ENCODE results near the gene TLE1. TPM values are rescaled to one million over a fixed set of nuclear protein-coding genes. Genes with fewer than 3 reads are reported as not detected.

The TLE1 gene
- total and polyA plus RNA-seq, 9 of the 15 experiments (the other 6 are each of a cell fraction or from before 2014, with no cell fraction given): 0.11 TPM; not detected in 8

DNA sequence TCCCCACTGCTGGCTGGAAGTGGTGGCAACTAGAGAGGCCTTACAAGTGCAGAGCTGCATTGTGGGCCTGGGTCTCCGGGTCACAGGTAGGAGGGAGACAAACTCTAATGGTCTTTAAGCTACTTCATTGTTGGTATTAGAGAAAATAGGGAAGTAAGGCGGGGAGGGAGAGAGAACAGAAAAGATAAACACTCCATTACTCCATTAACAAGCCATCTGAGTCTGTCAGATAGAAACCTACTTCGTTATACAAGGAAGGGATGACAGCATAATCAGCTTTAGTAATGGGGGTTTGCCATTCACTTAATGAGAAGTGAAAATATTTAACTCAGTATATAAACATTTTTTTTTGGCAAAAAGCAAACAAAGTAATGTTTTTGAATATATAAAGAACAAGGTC, 107.4 kb downstream of the TLE1 start:
- Histone ChIP-seq H3K36me3 (ENCODE audit: control insufficient read depth, insufficient read depth, low read length) (no peaks in the 10 kb centered on the region), H3K27ac (ENCODE audit: extremely low read depth, low read depth, low read length) (no peak overlapping the region), H3K4me2 (ENCODE audit: insufficient read depth, low read length) (no peak overlapping the region), H3K4me3 (no peak overlapping the region), H3K9me3 (replicated peaks; ENCODE audit: control insufficient read depth, insufficient read depth, low read depth, low read length) (no peaks in the 10 kb centered on the region), H4K20me1 (replicated peaks; ENCODE audit: control insufficient read depth, insufficient read depth, low read length) (no peaks in the 10 kb centered on the region), H3K79me2 (ENCODE audit: control insufficient read depth, insufficient read depth, low read length) (no peaks in the 10 kb centered on the region), H3K9ac (ENCODE audit: insufficient read depth in 1 of 2, low read depth in 2 of 2, low read length in 2 of 2) (no peak overlapping the region), H3K27me3 (ENCODE audit: control insufficient read depth in 2 of 2, insufficient read depth in 2 of 2, low read length in 2 of 2) (no peaks in the 10 kb centered on the region), H3K4me1 (replicated peaks in 1 of 2; ENCODE audit: control insufficient read depth in 2 of 2, insufficient read depth in 2 of 2, low read length in 2 of 2) (no peaks in the 10 kb centered on the region), H3K9me1 (ENCODE audit: control insufficient read depth, insufficient read depth, low read length) (no peaks in the 10 kb centered on the region), H2AFZ (ENCODE audit: low read depth, low read length) (no peak overlapping the region)
- BruUV-seq (replicated peaks): no TSS peak
- DNase-seq (ENCODE audit: extremely low read depth in 1 of 4, low spot score in 3 of 4) (no peak), FAIRE-seq (no peak), ATAC-seq (no peak)
- intact Hi-C loops (cut with micrococcal nuclease): no loop called here
- TF ChIP-seq HDAC8 (tag; IDR thresholded peaks at IDR 0.05) (no peak), CBX5 (IDR thresholded peaks at IDR 0.05; ENCODE audit: borderline replicate concordance, low read depth) (no peak)
- TF ChIP-seq, protein P1, sequence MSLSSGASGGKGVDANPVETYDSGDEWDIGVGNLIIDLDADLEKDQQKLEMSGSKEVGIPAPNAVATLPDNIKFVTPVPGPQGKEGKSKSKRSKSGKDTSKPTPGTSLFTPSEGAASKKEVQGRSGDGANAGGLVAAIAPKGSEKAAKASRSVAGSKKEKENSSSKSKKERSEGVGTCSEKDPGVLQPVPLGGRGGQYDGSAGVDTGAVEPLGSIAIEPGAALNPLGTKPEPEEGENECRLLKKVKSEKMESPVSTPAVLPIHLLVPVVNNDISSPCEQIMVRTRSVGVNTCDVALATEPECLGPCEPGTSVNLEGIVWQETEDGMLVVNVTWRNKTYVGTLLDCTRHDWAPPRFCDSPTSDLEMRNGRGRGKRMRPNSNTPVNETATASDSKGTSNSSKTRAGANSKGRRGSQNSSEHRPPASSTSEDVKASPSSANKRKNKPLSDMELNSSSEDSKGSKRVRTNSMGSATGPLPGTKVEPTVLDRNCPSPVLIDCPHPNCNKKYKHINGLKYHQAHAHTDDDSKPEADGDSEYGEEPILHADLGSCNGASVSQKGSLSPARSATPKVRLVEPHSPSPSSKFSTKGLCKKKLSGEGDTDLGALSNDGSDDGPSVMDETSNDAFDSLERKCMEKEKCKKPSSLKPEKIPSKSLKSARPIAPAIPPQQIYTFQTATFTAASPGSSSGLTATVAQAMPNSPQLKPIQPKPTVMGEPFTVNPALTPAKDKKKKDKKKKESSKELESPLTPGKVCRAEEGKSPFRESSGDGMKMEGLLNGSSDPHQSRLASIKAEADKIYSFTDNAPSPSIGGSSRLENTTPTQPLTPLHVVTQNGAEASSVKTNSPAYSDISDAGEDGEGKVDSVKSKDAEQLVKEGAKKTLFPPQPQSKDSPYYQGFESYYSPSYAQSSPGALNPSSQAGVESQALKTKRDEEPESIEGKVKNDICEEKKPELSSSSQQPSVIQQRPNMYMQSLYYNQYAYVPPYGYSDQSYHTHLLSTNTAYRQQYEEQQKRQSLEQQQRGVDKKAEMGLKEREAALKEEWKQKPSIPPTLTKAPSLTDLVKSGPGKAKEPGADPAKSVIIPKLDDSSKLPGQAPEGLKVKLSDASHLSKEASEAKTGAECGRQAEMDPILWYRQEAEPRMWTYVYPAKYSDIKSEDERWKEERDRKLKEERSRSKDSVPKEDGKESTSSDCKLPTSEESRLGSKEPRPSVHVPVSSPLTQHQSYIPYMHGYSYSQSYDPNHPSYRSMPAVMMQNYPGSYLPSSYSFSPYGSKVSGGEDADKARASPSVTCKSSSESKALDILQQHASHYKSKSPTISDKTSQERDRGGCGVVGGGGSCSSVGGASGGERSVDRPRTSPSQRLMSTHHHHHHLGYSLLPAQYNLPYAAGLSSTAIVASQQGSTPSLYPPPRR (CRISPR knock-in tag; IDR thresholded peaks at IDR 0.05; ENCODE audit: borderline replicate concordance): no peak
- TF ChIP-seq, protein P2, sequence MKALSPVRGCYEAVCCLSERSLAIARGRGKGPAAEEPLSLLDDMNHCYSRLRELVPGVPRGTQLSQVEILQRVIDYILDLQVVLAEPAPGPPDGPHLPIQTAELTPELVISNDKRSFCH (CRISPR knock-in tag; IDR thresholded peaks at IDR 0.05): no peak
- TF ChIP-seq, protein P2 (tag; IDR thresholded peaks at IDR 0.05): no peak
- ChIA-PET POLR2A (no interaction called here), CTCF (ENCODE audit: low intra/inter-chr PET ratio) (no interaction called here)
- 0% methylated on average over 2 of the region's 3 CpGs for WGBS (ENCODE audit: insufficient coverage, low coverage, missing lambda C conversion rate)
- in situ Hi-C loops (cut with MboI): no loop called here
